Neuronal stem cell (in vitro differentiated cells): Measurements from ENCODE around the gene TIMM17A.

ENCODE experiments used
- DNase-seq: peaks from one replicate; pipeline ENCODE4 v3.0.0-alpha.2; 2013; ENCODE audit warnings: low spot score
- H2AFZ ChIP-seq: one replicate; pipeline ENCODE4 v1.6.1; 2013; ENCODE audit warnings: mild to moderate bottlenecking, low read length, inconsistent platforms
- H2AK5ac ChIP-seq: 2 replicates; pipeline ENCODE4 v1.6.1; 2013; ENCODE audit warnings: low read depth, mild to moderate bottlenecking, inconsistent platforms, low read length, moderate library complexity, mixed read lengths
- H2BK120ac ChIP-seq: 2 replicates; pipeline ENCODE4 v1.6.1; 2013; ENCODE audit warnings: low read depth, mild to moderate bottlenecking, inconsistent platforms, low read length, moderate library complexity, mixed read lengths
- H2BK12ac ChIP-seq: one replicate; pipeline ENCODE4 v1.6.1; 2013; ENCODE audit warnings: low read length, inconsistent platforms
- H2BK15ac ChIP-seq: 2 replicates; pipeline ENCODE4 v1.6.1; 2013; ENCODE audit warnings: mild to moderate bottlenecking, low read length, inconsistent platforms, mixed read lengths
- H2BK5ac ChIP-seq: one replicate; pipeline ENCODE4 v1.6.1; 2013; ENCODE audit warnings: inconsistent platforms, mild to moderate bottlenecking, low read length, moderate library complexity
- H3K14ac ChIP-seq: one replicate; pipeline ENCODE4 v1.6.1; 2013; ENCODE audit warnings: low read length, inconsistent platforms
- H3K18ac ChIP-seq: 2 replicates; pipeline ENCODE4 v1.6.1; 2013; ENCODE audit warnings: low read length, inconsistent platforms
- H3K23ac ChIP-seq: 2 replicates; pipeline ENCODE4 v1.6.1; 2013; ENCODE audit warnings: low read depth, mild to moderate bottlenecking, mixed read lengths, low read length, inconsistent platforms; ENCODE audit not compliant: poor library complexity
- H3K27ac ChIP-seq: replicated peaks from 3 replicates; pipeline ENCODE4 v1.5.1; 2013; ENCODE audit warnings: low read length, inconsistent platforms
- H3K27me3 ChIP-seq, 3 experiments: 2 replicates each; pipeline ENCODE4 v1.6.1; 2013; ENCODE audit warnings: low read length in 3 of 3, mild to moderate bottlenecking in 2 of 3, inconsistent platforms in 1 of 3, low read depth in 1 of 3, mixed read lengths in 1 of 3, moderate library complexity in 1 of 3; ENCODE audit not compliant: control insufficient read depth in 3 of 3, insufficient read depth in 3 of 3
- H3K36me3 ChIP-seq, 2 donors: replicated peaks in 1 of 2; 2 replicates each; pipeline ENCODE4 v1.6.1; 2013; ENCODE audit warnings: low read length in 2 of 2; ENCODE audit not compliant: control insufficient read depth in 2 of 2, insufficient read depth in 2 of 2
- H3K4ac ChIP-seq: 2 replicates; pipeline ENCODE4 v1.6.1; 2013; ENCODE audit warnings: inconsistent platforms, mild to moderate bottlenecking, low read length, moderate library complexity
- H3K4me1 ChIP-seq, 2 donors: 1 replicate in 1 of 2; 2 replicates in 1 of 2; pipeline ENCODE4 v1.6.1; 2013; ENCODE audit warnings: low read length in 2 of 2, low read depth in 1 of 2; ENCODE audit not compliant: control insufficient read depth in 2 of 2, insufficient read depth in 1 of 2
- H3K4me2 ChIP-seq: one replicate; pipeline ENCODE4 v1.6.1; 2013; ENCODE audit warnings: mild to moderate bottlenecking, low read length, inconsistent platforms; ENCODE audit not compliant: insufficient read depth, poor library complexity, severe bottlenecking
- H3K4me3 ChIP-seq, 2 donors: 2 replicates each; pipeline ENCODE4 v1.5.1; 2013; ENCODE audit warnings: low read length in 2 of 2, mild to moderate bottlenecking in 2 of 2, inconsistent platforms in 1 of 2, moderate library complexity in 1 of 2
- H3K79me1 ChIP-seq: one replicate; pipeline ENCODE4 v1.6.1; 2013; ENCODE audit warnings: low read depth, mild to moderate bottlenecking, inconsistent platforms, low read length, moderate library complexity
- H3K9ac ChIP-seq: one replicate; pipeline ENCODE4 v1.6.1; 2013; ENCODE audit warnings: mild to moderate bottlenecking, low read depth, low read length, inconsistent platforms; ENCODE audit not compliant: poor library complexity
- H3K9me3 ChIP-seq, 2 donors: replicated peaks in 1 of 2; 2 replicates each; pipeline versions ENCODE3 to v1.6.1; 2013; ENCODE audit warnings: low read length in 2 of 2, mild to moderate bottlenecking in 2 of 2, inconsistent platforms in 1 of 2, low read depth in 1 of 2, mixed read lengths in 1 of 2, moderate library complexity in 1 of 2; ENCODE audit not compliant: control insufficient read depth in 2 of 2, insufficient read depth in 1 of 2
- H4K8ac ChIP-seq: one replicate; pipeline ENCODE4 v1.6.1; 2013; ENCODE audit warnings: low read depth, mild to moderate bottlenecking, inconsistent platforms, low read length, moderate library complexity
- H4K91ac ChIP-seq: one replicate; pipeline ENCODE4 v1.6.1; 2013; ENCODE audit warnings: low read length, low read depth, mild to moderate bottlenecking, inconsistent platforms; ENCODE audit not compliant: poor library complexity
- WGBS, 2 donors: extraction: QIAGEN DNeasy Blood & Tissue Kit; methylation state at CpG; one replicate each; pipeline ENCODE4 v1.1.7; 2013; ENCODE audit warnings: missing lambda C conversion rate in 2 of 2, mixed read lengths in 1 of 2; ENCODE audit not compliant: insufficient read length in 2 of 2, insufficient replicate concordance in 1 of 2; ENCODE audit errors: extremely low coverage in 2 of 2; 5-methylcytosine and 5-hydroxymethylcytosine counted together

Gene TIMM17A

DNA sequence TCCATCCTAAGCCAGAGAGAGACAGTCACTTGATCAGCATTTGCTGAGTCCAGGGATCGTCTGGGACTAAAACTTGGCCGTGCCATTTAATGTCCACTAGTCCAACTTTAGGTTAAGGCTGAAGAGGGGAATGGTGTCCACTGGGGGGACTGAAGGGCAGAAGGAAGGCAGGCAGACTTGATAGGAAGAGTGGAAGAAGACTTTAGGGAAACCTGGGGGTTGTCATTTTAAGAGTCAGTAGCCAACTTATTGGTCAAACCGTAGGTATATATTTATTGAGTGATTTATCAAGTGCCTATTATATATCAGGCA lies 7.7 kb upstream of the TIMM17A start:
- WGBS, 2 donors, result no CpG with 5 or more reads among the region's 3 CpGs
- H3K27ac ChIP-seq, result no peak overlapping the region

DNA sequence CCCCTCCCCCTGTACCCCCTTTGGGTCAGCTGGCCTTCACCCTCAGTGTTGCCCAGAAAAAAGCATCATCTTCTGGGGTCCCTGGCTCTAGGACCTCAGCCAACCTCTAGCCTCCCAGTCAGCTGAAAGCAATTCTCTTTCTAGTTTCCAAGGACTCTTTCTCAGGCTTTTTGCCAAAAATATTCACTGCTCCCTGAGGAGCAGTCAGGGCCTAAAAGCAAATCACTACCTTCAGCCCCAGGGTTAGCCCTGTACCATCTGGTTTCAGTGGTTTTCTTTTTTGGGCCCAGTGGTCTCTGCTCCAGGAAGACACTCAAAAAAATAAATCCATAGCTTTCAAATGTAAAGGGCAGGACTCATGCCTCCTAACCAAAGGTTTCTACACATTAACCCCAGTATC lies 5.8 kb upstream of the TIMM17A start:
- Histone ChIP-seq H3K36me3 (no peaks in the 10 kb centered on the region), H3K4ac (no peak overlapping the region), H3K18ac (no peak overlapping the region), H2BK120ac (no peak overlapping the region), H3K4me1 (peaks cover 10% of the 10 kb centered on the region in 2 donors), H3K4me3 (no peak overlapping the region), H3K27me3 (peaks cover 0 to 58% (median 12%) of the 10 kb centered on the region in 3 experiments), H3K9ac (no peak overlapping the region), H3K23ac (no peak overlapping the region), H2AK5ac (no peak overlapping the region), H3K4me2 (no peak overlapping the region), H2BK15ac (no peak overlapping the region), H2BK5ac (no peak overlapping the region), H2BK12ac (no peak overlapping the region), H3K27ac (no peak overlapping the region), H3K79me1 (no peaks in the 10 kb centered on the region), H4K8ac (no peak overlapping the region), H3K9me3 (no peaks in the 10 kb centered on the region), H2AFZ (no peak overlapping the region), H3K14ac (no peak overlapping the region), H4K91ac (no peak overlapping the region)
- no peak for DNase-seq

More for the DNA sequence above, 7.7 kb upstream of the TIMM17A start:
- Histone ChIP-seq H3K18ac (no peak overlapping the region), H3K4me2 (no peak overlapping the region), H4K8ac (no peak overlapping the region), H2BK5ac (no peak overlapping the region), H2BK12ac (no peak overlapping the region), H3K9ac (no peak overlapping the region), H3K27me3 (peaks cover 0 to 70% (median 12%) of the 10 kb centered on the region in 3 experiments), H3K36me3 (no peaks in the 10 kb centered on the region), H3K79me1 (no peaks in the 10 kb centered on the region), H3K9me3 (no peaks in the 10 kb centered on the region), H3K14ac (no peak overlapping the region), H2AFZ (no peak overlapping the region), H2AK5ac (no peak overlapping the region), H3K23ac (no peak overlapping the region), H3K4me1 (peaks cover 10% of the 10 kb centered on the region in 2 donors), H3K4ac (no peak overlapping the region), H2BK120ac (no peak overlapping the region), H3K4me3 (no peak overlapping the region), H2BK15ac (no peak overlapping the region), H4K91ac (no peak overlapping the region)
- DNase-seq, result no peak

DNA sequence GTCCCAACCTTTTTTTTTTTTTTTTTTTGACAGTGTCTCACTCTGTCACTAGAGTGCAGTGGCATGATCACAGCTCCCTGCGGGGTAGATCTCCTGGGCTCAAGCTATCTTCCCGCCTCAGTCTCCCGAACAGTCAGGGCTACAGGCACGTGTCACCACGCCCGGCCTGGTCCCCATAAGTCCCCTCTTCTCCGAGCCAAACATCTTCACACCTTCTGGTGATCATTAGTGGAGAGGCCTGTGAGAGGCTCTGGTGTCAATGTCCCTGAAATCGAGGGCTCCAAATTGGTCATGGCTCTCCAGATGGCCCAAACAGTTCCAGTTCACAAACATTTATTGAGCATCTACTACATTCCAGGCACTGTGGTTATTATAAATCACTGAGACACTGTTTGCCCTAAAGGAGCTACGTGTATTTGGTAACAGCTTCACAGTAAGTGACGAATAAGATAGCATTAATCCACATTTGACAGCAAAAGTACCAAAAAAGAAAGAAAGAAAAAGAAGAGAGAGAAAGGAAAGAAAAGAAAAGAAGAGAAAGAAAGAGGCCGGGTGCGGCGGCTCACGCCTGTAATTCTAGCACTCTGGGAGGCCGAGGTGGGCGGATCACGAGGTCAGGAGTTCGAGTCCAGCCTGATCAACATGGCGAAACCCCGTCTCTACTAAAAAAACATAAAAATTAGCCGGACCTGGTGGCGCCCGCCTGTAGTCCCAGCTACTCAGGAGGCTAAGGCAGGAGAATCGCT lies 867 bp upstream of the TIMM17A start:
- H4K8ac ChIP-seq, result no peak overlapping the region
- H3K14ac ChIP-seq, result no peak overlapping the region
- H3K9ac ChIP-seq, result no peak overlapping the region
- no peak overlapping the region for H3K27ac ChIP-seq
- no peak overlapping the region for H2BK120ac ChIP-seq
- H3K27me3 ChIP-seq, result peaks cover 0 to 17% (median 0%) of the 10 kb centered on the region in 3 experiments
- no peak overlapping the region for H4K91ac ChIP-seq
- peak overlapping the region; percentile 56 for H3K4me2 ChIP-seq
- no peak overlapping the region for H3K18ac ChIP-seq
- no peaks in the 10 kb centered on the region for H3K9me3 ChIP-seq
- no peak overlapping the region for H3K4ac ChIP-seq
- no peak overlapping the region for H2BK5ac ChIP-seq
- H3K36me3 ChIP-seq, result peaks cover 11 to 22% of the 10 kb centered on the region in 2 donors
- DNase-seq, result no peak
- peaks cover 0 to 4% of the 10 kb centered on the region in 2 donors for H3K4me1 ChIP-seq
- peaks cover 4% of the 10 kb centered on the region for H3K79me1 ChIP-seq
- no peak overlapping the region for H2AK5ac ChIP-seq
- WGBS, 2 donors, result no CpG with 5 or more reads among the region's 24 CpGs
- H2BK15ac ChIP-seq, result no peak overlapping the region
- H3K4me3 ChIP-seq, result peak overlapping the region; percentile 82
- H3K23ac ChIP-seq, result no peak overlapping the region
- no peak overlapping the region for H2BK12ac ChIP-seq
- peak overlapping the region; percentile 85 for H2AFZ ChIP-seq

DNA sequence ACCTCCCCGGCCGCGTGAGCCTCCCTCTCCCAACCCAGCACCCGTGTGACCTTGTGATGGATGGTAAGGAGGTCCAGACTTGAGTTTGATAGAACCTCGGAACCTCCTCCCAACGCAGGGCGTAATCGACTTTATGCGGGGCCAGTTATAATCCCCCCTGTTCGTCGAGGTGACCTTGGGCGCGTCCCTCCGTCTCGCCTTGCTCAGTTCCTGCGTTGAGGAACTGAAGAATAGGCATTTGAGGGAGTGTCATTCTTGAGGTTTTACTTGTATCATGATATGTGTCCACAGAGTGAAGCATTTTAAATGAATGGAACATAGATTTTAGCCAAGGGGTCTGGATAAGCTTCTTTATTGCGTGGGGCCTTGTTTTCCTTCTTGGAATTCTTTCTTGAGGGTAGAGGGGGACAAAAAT lies 433 bp downstream of the TIMM17A start:
- Histone ChIP-seq H4K8ac (no peak overlapping the region), H3K9ac (peak overlapping the region; percentile 99), H2BK120ac (no peak overlapping the region), H2AK5ac (peak overlapping the region; percentile 1), H3K27ac (peak overlapping the region; percentile 39), H3K23ac (peak overlapping the region; percentile 93), H3K36me3 (peaks cover 11 to 34% of the 10 kb centered on the region in 2 donors), H3K27me3 (peaks cover 0 to 6% (median 0%) of the 10 kb centered on the region in 3 experiments), H3K4ac (no peak overlapping the region), H3K4me1 (peaks cover 0 to 4% of the 10 kb centered on the region in 2 donors), H3K4me3 (peak overlapping the region; percentile 82), H2BK12ac (no peak overlapping the region), H3K14ac (peak overlapping the region; percentile 89), H2BK15ac (no peak overlapping the region), H3K79me1 (peaks cover 5% of the 10 kb centered on the region), H4K91ac (no peak overlapping the region), H2AFZ (peak overlapping the region; percentile 85), H3K18ac (peak overlapping the region; percentile 86), H3K9me3 (no peaks in the 10 kb centered on the region), H2BK5ac (peak overlapping the region; percentile 14), H3K4me2 (peak overlapping the region; percentile 77)
- WGBS, 2 donors, result no CpG with 5 or more reads among the region's 17 CpGs
- DNase-seq, result no peak
